ENCODE data around the gene SLC44A5.
"Not testable (repeated sequence)": the region's sequence is repeated elsewhere in the genome, so short reads cannot be mapped to it uniquely, and the experiment has no call there.

The SLC44A5 gene

GRCh38 chr1:75502776-75503175 lies 108.1 kb downstream of the SLC44A5 start:
- H3K36me3 ChIP-seq (ENCODE audit: control insufficient read depth in 1 of 2, insufficient read depth in 2 of 2, low read length in 2 of 2) = no peaks in the 10 kb centered on the region
- no peaks in the 10 kb centered on the region for H3K4me1 ChIP-seq (ENCODE audit: control insufficient read depth in 1 of 2, insufficient read depth in 2 of 2, low read length in 2 of 2)
- no peak overlapping the region for H3K9ac ChIP-seq (ENCODE audit: low read depth in 1 of 2, low read length in 2 of 2)
- H3K27ac ChIP-seq (ENCODE audit: low read depth, low read length) = no peak overlapping the region
- H3K4me3 ChIP-seq (ENCODE audit: low read depth in 1 of 2, low read length in 2 of 2) = no peak overlapping the region
- no peaks in the 10 kb centered on the region for H3K27me3 ChIP-seq (ENCODE audit: control insufficient read depth in 1 of 2, insufficient read depth in 2 of 2, low read length in 2 of 2)
- no peaks in the 10 kb centered on the region for H3K9me3 ChIP-seq (ENCODE audit: control insufficient read depth in 1 of 2, low read length in 2 of 2)

DNA sequence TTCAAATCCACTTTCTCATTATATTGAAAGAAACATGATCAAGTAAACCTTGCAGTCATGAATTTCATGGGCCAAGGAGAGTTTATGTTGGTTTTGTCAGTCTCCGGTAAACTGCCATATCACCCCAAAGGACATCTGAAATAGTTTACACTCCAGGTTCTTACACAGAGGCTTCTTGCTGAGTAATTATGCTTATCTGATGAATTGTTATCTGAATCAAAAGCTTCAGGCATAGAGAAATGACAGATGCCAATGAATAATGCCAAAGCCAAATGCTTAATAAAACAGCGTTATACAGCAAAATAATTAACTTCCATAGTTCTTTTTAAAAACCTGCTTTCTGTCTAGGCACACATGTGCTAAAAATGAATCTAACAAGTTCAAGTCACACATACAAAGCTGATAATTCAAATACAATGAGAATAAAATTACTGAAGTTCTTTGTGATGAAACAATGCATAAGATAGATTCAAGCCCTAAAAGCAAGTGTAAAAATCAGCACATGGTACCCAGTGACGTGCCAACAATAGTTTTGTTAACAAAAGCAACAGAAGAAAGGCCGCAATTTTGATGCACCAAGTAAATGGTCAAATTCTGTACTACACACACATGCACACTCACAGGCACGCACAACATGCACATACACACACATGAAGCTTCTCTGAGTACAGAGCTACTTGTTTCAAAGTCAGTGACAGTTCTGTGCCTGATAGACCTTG lies 109.2 kb downstream of the SLC44A5 start:
- H3K36me3 ChIP-seq (ENCODE audit: control insufficient read depth in 1 of 2, insufficient read depth in 2 of 2, low read length in 2 of 2) = no peaks in the 10 kb centered on the region
- H3K9ac ChIP-seq (ENCODE audit: low read depth in 1 of 2, low read length in 2 of 2) = no peak overlapping the region
- H3K4me1 ChIP-seq (ENCODE audit: control insufficient read depth in 1 of 2, insufficient read depth in 2 of 2, low read length in 2 of 2) = no peaks in the 10 kb centered on the region
- H3K27me3 ChIP-seq (ENCODE audit: control insufficient read depth in 1 of 2, insufficient read depth in 2 of 2, low read length in 2 of 2) = no peaks in the 10 kb centered on the region
- no peaks in the 10 kb centered on the region for H3K9me3 ChIP-seq (ENCODE audit: control insufficient read depth in 1 of 2, low read length in 2 of 2)
- H3K27ac ChIP-seq (ENCODE audit: low read depth, low read length) = no peak overlapping the region
- H3K4me3 ChIP-seq (ENCODE audit: low read depth in 1 of 2, low read length in 2 of 2) = no peak overlapping the region

DNA sequence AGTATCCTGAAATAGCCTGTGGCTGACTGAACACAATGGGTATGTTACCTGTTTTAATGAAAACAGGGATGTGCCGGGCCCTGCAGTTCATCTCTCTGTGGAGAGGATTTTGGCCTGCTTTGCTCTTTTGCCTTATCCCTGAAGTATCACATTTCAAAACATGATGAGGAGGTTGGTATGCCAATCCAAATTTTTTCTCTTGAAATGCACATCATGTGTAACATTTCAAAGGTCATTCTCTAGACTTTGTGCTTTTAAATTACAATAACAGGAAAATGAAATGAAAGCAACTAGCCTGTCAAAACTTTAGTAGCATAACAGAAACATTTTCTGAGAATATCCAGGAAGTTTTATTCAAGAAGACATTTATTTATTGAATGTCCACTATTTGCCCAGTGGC lies 118.9 kb downstream of the SLC44A5 start:
- H3K4me3 ChIP-seq (ENCODE audit: low read depth in 1 of 2, low read length in 2 of 2) = no peak overlapping the region
- no peaks in the 10 kb centered on the region for H3K36me3 ChIP-seq (ENCODE audit: control insufficient read depth in 1 of 2, insufficient read depth in 2 of 2, low read length in 2 of 2)
- no peaks in the 10 kb centered on the region for H3K27me3 ChIP-seq (ENCODE audit: control insufficient read depth in 1 of 2, insufficient read depth in 2 of 2, low read length in 2 of 2)
- H3K4me1 ChIP-seq (ENCODE audit: control insufficient read depth in 1 of 2, insufficient read depth in 2 of 2, low read length in 2 of 2) = peaks cover 0 to 5% of the 10 kb centered on the region in 2 donors
- no peak overlapping the region for H3K27ac ChIP-seq (ENCODE audit: low read depth, low read length)
- no peak overlapping the region for H3K9ac ChIP-seq (ENCODE audit: low read depth in 1 of 2, low read length in 2 of 2)
- peaks cover 0 to 2% of the 10 kb centered on the region in 2 donors for H3K9me3 ChIP-seq (ENCODE audit: control insufficient read depth in 1 of 2, low read length in 2 of 2)

DNA sequence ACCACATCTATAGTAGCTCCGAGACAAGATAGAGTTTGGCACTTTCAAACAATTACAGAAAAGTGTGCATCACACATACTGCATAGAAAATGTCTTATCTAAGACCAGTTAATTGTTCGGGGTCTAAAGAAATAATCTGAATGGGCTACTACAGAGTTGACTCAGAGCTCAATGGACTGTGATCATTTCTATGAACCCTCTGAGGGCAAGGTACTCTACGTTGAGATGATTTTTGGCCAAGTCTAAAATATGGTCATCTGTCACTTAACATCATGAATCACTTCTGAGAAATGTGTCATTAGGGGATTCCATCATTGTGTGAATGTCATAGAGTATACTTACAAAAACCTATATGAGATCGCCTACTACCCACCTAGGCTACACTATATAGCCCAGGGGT lies 123.5 kb downstream of the SLC44A5 start:
- Histone ChIP-seq H3K27me3 (ENCODE audit: control insufficient read depth in 1 of 2, insufficient read depth in 2 of 2, low read length in 2 of 2) (no peaks in the 10 kb centered on the region), H3K9ac (ENCODE audit: low read depth in 1 of 2, low read length in 2 of 2) (no peak overlapping the region), H3K27ac (ENCODE audit: low read depth, low read length) (no peak overlapping the region), H3K9me3 (ENCODE audit: control insufficient read depth in 1 of 2, low read length in 2 of 2) (peaks cover 0 to 8% of the 10 kb centered on the region in 2 donors), H3K4me1 (ENCODE audit: control insufficient read depth in 1 of 2, insufficient read depth in 2 of 2, low read length in 2 of 2) (peaks cover 0 to under 1% of the 10 kb centered on the region in 2 donors), H3K4me3 (ENCODE audit: low read depth in 1 of 2, low read length in 2 of 2) (no peak overlapping the region), H3K36me3 (ENCODE audit: control insufficient read depth in 1 of 2, insufficient read depth in 2 of 2, low read length in 2 of 2) (no peaks in the 10 kb centered on the region)

GRCh38 chr1:75484789-75485188 lies 126.1 kb downstream of the SLC44A5 start:
- H3K9me3 ChIP-seq (ENCODE audit: control insufficient read depth in 1 of 2, low read length in 2 of 2) = peaks cover 0 to 8% of the 10 kb centered on the region in 2 donors
- H3K4me1 ChIP-seq (ENCODE audit: control insufficient read depth in 1 of 2, insufficient read depth in 2 of 2, low read length in 2 of 2) = no peaks in the 10 kb centered on the region
- no peaks in the 10 kb centered on the region for H3K36me3 ChIP-seq (ENCODE audit: control insufficient read depth in 1 of 2, insufficient read depth in 2 of 2, low read length in 2 of 2)
- H3K4me3 ChIP-seq (ENCODE audit: low read depth in 1 of 2, low read length in 2 of 2) = no peak overlapping the region
- H3K27ac ChIP-seq (ENCODE audit: low read depth, low read length) = no peak overlapping the region
- no peak overlapping the region for H3K9ac ChIP-seq (ENCODE audit: low read depth in 1 of 2, low read length in 2 of 2)
- no peaks in the 10 kb centered on the region for H3K27me3 ChIP-seq (ENCODE audit: control insufficient read depth in 1 of 2, insufficient read depth in 2 of 2, low read length in 2 of 2)

DNA sequence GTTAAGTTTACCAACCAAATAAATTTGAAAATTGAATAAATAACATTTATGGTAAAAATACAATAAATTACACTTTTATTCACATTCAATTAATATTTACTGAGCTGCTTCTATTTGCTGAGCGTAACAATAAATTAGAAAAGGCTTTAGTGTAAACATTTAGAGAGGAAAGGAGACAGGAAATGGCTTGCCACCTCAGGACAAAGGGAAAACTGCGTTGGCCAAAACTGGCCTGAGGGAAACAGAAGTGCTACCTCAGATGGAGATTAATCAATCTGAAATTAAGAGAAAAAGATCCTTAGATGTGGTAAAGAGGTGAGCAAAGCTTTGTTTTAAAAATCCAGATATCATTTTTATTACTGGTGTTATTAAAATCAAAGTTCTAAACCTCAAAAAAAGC lies 128.0 kb downstream of the SLC44A5 start:
- Histone ChIP-seq H3K9ac (ENCODE audit: low read depth in 1 of 2, low read length in 2 of 2) (no peak overlapping the region), H3K36me3 (ENCODE audit: control insufficient read depth in 1 of 2, insufficient read depth in 2 of 2, low read length in 2 of 2) (no peaks in the 10 kb centered on the region), H3K27me3 (ENCODE audit: control insufficient read depth in 1 of 2, insufficient read depth in 2 of 2, low read length in 2 of 2) (no peaks in the 10 kb centered on the region), H3K9me3 (ENCODE audit: control insufficient read depth in 1 of 2, low read length in 2 of 2) (peaks cover 0 to 8% of the 10 kb centered on the region in 2 donors), H3K4me3 (ENCODE audit: low read depth in 1 of 2, low read length in 2 of 2) (no peak overlapping the region), H3K27ac (ENCODE audit: low read depth, low read length) (no peak overlapping the region), H3K4me1 (ENCODE audit: control insufficient read depth in 1 of 2, insufficient read depth in 2 of 2, low read length in 2 of 2) (no peaks in the 10 kb centered on the region)

GRCh38 chr1:75476486-75476885 lies 134.4 kb downstream of the SLC44A5 start:
- H3K4me3 ChIP-seq (ENCODE audit: low read depth in 1 of 2, low read length in 2 of 2); H3K36me3 ChIP-seq (ENCODE audit: control insufficient read depth in 1 of 2, insufficient read depth in 2 of 2, low read length in 2 of 2); H3K9me3 ChIP-seq (ENCODE audit: control insufficient read depth in 1 of 2, low read length in 2 of 2); H3K27ac ChIP-seq (ENCODE audit: low read depth, low read length); H3K27me3 ChIP-seq (ENCODE audit: control insufficient read depth in 1 of 2, insufficient read depth in 2 of 2, low read length in 2 of 2); H3K9ac ChIP-seq (ENCODE audit: low read depth in 1 of 2, low read length in 2 of 2); H3K4me1 ChIP-seq (ENCODE audit: control insufficient read depth in 1 of 2, insufficient read depth in 2 of 2, low read length in 2 of 2): not testable (repeated sequence)

DNA sequence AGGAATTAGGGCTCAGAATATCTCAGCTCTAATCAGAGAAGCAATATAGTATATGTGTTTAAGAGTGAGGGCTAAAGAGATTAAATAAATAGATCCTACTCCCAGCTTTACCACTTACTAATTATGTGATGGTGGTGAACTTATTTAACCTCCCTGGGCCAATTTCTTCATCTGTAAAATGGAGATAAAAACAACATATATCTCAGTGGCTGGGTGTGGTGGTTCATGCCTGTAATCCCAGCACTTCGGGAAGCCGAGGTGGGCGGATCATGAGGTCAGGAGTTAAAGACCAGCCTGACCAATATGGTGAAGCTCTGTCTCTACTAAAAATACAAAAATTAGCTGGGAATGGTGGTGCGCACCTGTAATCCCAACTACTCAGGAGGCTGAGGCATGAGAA lies 135.2 kb downstream of the SLC44A5 start:
- no peaks in the 10 kb centered on the region for H3K4me1 ChIP-seq (ENCODE audit: control insufficient read depth in 1 of 2, insufficient read depth in 2 of 2, low read length in 2 of 2)
- H3K27ac ChIP-seq (ENCODE audit: low read depth, low read length) = no peak overlapping the region
- no peaks in the 10 kb centered on the region for H3K9me3 ChIP-seq (ENCODE audit: control insufficient read depth in 1 of 2, low read length in 2 of 2)
- no peaks in the 10 kb centered on the region for H3K36me3 ChIP-seq (ENCODE audit: control insufficient read depth in 1 of 2, insufficient read depth in 2 of 2, low read length in 2 of 2)
- H3K4me3 ChIP-seq (ENCODE audit: low read depth in 1 of 2, low read length in 2 of 2) = no peak overlapping the region
- no peak overlapping the region for H3K9ac ChIP-seq (ENCODE audit: low read depth in 1 of 2, low read length in 2 of 2)
- no peaks in the 10 kb centered on the region for H3K27me3 ChIP-seq (ENCODE audit: control insufficient read depth in 1 of 2, insufficient read depth in 2 of 2, low read length in 2 of 2)

DNA sequence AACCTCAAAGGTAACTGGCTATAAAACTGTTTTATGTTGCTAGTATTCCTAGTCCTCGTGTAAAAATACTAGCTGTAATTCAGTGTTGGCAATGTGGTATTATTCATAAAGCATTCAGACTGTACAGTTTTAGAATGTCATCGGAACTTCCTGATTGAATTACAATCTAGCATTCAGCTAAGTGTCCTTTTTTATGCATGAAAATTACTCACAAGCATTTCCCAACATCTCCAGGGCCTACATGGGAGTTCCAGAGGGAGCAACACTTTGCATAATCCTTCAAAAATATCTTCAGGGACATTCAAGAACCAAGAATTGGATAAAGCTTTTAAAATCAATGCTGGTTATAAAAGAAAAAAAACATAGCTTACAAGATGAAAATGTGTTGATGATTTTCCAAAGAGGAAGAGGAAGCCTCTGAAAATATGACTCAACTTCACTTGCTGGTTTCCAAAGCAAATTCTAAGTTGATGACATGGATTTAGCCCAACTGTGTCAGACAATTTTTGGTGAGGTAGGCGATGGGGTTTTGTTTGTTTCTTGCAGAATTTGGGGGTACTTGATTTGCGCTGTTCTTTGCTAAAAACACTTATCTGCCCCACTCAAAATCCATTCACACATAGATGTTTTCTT lies 137.8 kb downstream of the SLC44A5 start:
- Histone ChIP-seq H3K27me3 (ENCODE audit: control insufficient read depth in 1 of 2, insufficient read depth in 2 of 2, low read length in 2 of 2) (no peaks in the 10 kb centered on the region), H3K36me3 (ENCODE audit: control insufficient read depth in 1 of 2, insufficient read depth in 2 of 2, low read length in 2 of 2) (no peaks in the 10 kb centered on the region), H3K27ac (ENCODE audit: low read depth, low read length) (no peak overlapping the region), H3K9ac (ENCODE audit: low read depth in 1 of 2, low read length in 2 of 2) (no peak overlapping the region), H3K9me3 (ENCODE audit: control insufficient read depth in 1 of 2, low read length in 2 of 2) (no peaks in the 10 kb centered on the region), H3K4me3 (ENCODE audit: low read depth in 1 of 2, low read length in 2 of 2) (no peak overlapping the region), H3K4me1 (ENCODE audit: control insufficient read depth in 1 of 2, insufficient read depth in 2 of 2, low read length in 2 of 2) (no peaks in the 10 kb centered on the region)

GRCh38 chr1:75472089-75472970 lies 138.6 kb downstream of the SLC44A5 start:
- no peaks in the 10 kb centered on the region for H3K36me3 ChIP-seq (ENCODE audit: control insufficient read depth in 1 of 2, insufficient read depth in 2 of 2, low read length in 2 of 2)
- no peak overlapping the region for H3K9ac ChIP-seq (ENCODE audit: low read depth in 1 of 2, low read length in 2 of 2)
- no peaks in the 10 kb centered on the region for H3K4me1 ChIP-seq (ENCODE audit: control insufficient read depth in 1 of 2, insufficient read depth in 2 of 2, low read length in 2 of 2)
- H3K27ac ChIP-seq (ENCODE audit: low read depth, low read length) = no peak overlapping the region
- H3K4me3 ChIP-seq (ENCODE audit: low read depth in 1 of 2, low read length in 2 of 2) = no peak overlapping the region
- no peaks in the 10 kb centered on the region for H3K9me3 ChIP-seq (ENCODE audit: control insufficient read depth in 1 of 2, low read length in 2 of 2)
- H3K27me3 ChIP-seq (ENCODE audit: control insufficient read depth in 1 of 2, insufficient read depth in 2 of 2, low read length in 2 of 2) = no peaks in the 10 kb centered on the region

Data from duodenal mucosa (tissue), 2 donors.